ENCODE results near the gene FBLN1. TPM values are rescaled to one million over a fixed set of nuclear protein-coding genes. Genes with fewer than 3 reads are reported as not detected.

FBLN1 gene
- total and polyA plus RNA-seq, 2 of the 13 experiments (the other 11 are each of a cell fraction or from before 2014, with no cell fraction given) = 37.3 to 103 TPM

DNA sequence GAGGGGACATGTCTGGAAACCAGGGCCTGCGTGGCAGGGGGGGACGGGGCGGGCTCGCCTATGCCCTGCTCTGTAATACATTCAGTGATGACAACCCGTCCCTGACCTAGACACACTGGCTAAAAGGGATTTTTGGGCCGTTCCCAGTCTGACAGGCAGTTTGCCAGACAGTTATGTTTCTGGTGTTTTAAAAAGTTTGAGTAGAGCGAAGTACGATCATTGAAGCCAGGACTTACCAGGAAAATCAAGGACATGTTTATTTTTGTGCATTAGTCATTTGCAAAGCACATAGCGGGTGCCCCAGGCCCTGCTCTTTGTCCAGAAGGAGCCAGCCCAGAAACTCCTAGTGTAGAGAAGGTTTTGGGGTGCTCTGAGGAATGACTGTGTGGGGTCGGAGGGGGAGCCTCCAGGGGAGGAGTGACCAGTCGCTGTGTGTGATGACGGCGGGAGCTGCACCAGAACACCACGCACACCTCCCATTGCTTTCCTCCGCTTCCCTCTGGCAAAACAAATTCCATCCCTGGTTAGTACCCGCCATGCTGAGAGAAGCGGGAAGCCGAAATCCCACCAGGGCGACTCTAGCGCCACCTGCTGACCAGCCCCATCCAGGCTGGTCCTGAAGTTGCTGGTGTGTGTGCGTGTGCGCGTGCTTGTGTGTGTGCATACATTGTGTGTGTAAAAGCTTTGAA lies 50.8 kb downstream of the FBLN1 start (continued):
- TF ChIP-seq, protein P1, sequence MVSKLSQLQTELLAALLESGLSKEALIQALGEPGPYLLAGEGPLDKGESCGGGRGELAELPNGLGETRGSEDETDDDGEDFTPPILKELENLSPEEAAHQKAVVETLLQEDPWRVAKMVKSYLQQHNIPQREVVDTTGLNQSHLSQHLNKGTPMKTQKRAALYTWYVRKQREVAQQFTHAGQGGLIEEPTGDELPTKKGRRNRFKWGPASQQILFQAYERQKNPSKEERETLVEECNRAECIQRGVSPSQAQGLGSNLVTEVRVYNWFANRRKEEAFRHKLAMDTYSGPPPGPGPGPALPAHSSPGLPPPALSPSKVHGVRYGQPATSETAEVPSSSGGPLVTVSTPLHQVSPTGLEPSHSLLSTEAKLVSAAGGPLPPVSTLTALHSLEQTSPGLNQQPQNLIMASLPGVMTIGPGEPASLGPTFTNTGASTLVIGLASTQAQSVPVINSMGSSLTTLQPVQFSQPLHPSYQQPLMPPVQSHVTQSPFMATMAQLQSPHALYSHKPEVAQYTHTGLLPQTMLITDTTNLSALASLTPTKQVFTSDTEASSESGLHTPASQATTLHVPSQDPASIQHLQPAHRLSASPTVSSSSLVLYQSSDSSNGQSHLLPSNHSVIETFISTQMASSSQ (IDR thresholded peaks at IDR 0.05; ENCODE audit: low read depth) = no peak
- TF ChIP-seq, protein P1 (CRISPR knock-in tag; IDR thresholded peaks at IDR 0.05; ENCODE audit: borderline replicate concordance) = no peak
- TF ChIP-seq, protein P2, sequence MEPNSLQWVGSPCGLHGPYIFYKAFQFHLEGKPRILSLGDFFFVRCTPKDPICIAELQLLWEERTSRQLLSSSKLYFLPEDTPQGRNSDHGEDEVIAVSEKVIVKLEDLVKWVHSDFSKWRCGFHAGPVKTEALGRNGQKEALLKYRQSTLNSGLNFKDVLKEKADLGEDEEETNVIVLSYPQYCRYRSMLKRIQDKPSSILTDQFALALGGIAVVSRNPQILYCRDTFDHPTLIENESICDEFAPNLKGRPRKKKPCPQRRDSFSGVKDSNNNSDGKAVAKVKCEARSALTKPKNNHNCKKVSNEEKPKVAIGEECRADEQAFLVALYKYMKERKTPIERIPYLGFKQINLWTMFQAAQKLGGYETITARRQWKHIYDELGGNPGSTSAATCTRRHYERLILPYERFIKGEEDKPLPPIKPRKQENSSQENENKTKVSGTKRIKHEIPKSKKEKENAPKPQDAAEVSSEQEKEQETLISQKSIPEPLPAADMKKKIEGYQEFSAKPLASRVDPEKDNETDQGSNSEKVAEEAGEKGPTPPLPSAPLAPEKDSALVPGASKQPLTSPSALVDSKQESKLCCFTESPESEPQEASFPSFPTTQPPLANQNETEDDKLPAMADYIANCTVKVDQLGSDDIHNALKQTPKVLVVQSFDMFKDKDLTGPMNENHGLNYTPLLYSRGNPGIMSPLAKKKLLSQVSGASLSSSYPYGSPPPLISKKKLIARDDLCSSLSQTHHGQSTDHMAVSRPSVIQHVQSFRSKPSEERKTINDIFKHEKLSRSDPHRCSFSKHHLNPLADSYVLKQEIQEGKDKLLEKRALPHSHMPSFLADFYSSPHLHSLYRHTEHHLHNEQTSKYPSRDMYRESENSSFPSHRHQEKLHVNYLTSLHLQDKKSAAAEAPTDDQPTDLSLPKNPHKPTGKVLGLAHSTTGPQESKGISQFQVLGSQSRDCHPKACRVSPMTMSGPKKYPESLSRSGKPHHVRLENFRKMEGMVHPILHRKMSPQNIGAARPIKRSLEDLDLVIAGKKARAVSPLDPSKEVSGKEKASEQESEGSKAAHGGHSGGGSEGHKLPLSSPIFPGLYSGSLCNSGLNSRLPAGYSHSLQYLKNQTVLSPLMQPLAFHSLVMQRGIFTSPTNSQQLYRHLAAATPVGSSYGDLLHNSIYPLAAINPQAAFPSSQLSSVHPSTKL (CRISPR knock-in tag; IDR thresholded peaks at IDR 0.05) = peak; percentile 27; the same call in 1 of the 2 replicates
- TF ChIP-seq HCFC1 (IDR thresholded peaks at IDR 0.05; ENCODE audit: low read depth, low read length) (no peak), KDM3A (CRISPR knock-in tag; IDR thresholded peaks at IDR 0.05; ENCODE audit: low read depth) (peak; percentile 92), XRCC5 (optimal IDR thresholded peaks at IDR 0.05; ENCODE audit: low read length) (peak; percentile 42), RFXAP (CRISPR knock-in tag; IDR thresholded peaks at IDR 0.05; ENCODE audit: borderline replicate concordance) (no peak), CC2D1A (CRISPR knock-in tag; IDR thresholded peaks at IDR 0.05) (no peak), FOXJ3 (CRISPR knock-in tag; IDR thresholded peaks at IDR 0.05; ENCODE audit: borderline replicate concordance) (no peak), SSRP1 (CRISPR knock-in tag; IDR thresholded peaks at IDR 0.05) (0 out of 2 replicates have a peak, but pooled peaks have one; percentile 58)
- TF ChIP-seq, protein P3, sequence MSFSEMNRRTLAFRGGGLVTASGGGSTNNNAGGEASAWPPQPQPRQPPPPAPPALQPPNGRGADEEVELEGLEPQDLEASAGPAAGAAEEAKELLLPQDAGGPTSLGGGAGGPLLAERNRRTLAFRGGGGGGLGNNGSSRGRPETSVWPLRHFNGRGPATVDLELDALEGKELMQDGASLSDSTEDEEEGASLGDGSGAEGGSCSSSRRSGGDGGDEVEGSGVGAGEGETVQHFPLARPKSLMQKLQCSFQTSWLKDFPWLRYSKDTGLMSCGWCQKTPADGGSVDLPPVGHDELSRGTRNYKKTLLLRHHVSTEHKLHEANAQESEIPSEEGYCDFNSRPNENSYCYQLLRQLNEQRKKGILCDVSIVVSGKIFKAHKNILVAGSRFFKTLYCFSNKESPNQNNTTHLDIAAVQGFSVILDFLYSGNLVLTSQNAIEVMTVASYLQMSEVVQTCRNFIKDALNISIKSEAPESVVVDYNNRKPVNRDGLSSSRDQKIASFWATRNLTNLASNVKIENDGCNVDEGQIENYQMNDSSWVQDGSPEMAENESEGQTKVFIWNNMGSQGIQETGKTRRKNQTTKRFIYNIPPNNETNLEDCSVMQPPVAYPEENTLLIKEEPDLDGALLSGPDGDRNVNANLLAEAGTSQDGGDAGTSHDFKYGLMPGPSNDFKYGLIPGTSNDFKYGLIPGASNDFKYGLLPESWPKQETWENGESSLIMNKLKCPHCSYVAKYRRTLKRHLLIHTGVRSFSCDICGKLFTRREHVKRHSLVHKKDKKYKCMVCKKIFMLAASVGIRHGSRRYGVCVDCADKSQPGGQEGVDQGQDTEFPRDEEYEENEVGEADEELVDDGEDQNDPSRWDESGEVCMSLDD (CRISPR knock-in tag; IDR thresholded peaks at IDR 0.05; ENCODE audit: borderline replicate concordance) = no peak
- TF ChIP-seq, protein P4, sequence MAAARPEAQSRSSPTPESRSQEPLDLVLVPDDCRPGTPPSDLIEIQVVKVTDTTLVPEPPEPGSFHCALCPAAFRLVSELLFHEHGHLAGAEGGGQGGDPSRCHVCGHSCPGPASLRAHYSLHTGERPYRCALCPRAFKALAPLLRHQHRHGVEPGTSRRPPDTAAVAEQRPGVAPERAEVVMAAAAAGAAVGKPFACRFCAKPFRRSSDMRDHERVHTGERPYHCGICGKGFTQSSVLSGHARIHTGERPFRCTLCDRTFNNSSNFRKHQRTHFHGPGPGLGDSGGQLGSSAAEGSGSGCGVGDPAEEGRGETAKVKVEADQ (CRISPR knock-in tag; IDR thresholded peaks at IDR 0.05; ENCODE audit: borderline replicate concordance) = no peak
- TF ChIP-seq, protein P5, sequence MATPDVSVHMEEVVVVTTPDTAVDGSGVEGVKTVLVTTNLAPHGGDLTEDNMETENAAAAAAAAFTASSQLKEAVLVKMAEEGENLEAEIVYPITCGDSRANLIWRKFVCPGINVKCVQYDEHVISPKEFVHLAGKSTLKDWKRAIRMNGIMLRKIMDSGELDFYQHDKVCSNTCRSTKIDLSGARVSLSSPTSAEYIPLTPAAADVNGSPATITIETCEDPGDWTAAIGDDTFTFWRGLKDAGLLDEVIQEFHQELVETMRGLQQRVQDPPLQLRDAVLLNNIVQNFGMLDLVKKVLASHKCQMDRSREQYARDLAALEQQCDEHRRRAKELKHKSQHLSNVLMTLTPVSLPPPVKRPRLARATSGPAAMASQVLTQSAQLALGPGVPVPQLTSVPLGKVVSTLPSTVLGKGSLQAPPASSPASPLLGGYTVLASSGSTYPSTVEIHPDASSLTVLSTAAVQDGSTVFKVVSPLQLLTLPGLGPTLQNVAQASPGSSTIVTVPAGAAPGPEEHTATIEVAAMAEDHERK (CRISPR knock-in tag; IDR thresholded peaks at IDR 0.05; ENCODE audit: low read depth) = no peak

All from HepG2 (cell line).